Stimulated activated CD8-positive, alpha-beta memory T cell treated with anti-CD3 and anti-CD28 coated beads, Interleukin-15, amount 100 ng/mL, for 48 hours (primary cell): Measurements from ENCODE around the gene CPNE5.

Experiments
- DNase-seq, 2 donors: peaks; one replicate each; pipeline ENCODE4 v3.0.0-alpha.2; 2020; ENCODE audit warnings: low read depth in 2 of 2

Gene CPNE5

GRCh38 chr6:36762123-36762522, 77.1 kb downstream of the CPNE5 start:
- no peak for DNase-seq

GRCh38 chr6:36760685-36761435, 78.4 kb downstream of the CPNE5 start:
- DNase-seq = no peak

GRCh38 chr6:36759148-36759759, 80.0 kb downstream of the CPNE5 start:
- peak; percentile 59 to 69 for DNase-seq

GRCh38 chr6:36758516-36759147, 80.6 kb downstream of the CPNE5 start:
- DNase-seq = no peak

GRCh38 chr6:36757943-36758508, 81.2 kb downstream of the CPNE5 start:
- no peak for DNase-seq

GRCh38 chr6:36757206-36757605, 82.0 kb downstream of the CPNE5 start:
- DNase-seq = no peak

GRCh38 chr6:36756786-36757185, 82.5 kb downstream of the CPNE5 start:
- no peak for DNase-seq

GRCh38 chr6:36755435-36756348, 83.6 kb downstream of the CPNE5 start:
- DNase-seq = peak; percentile 68 to 69

- DNase-seq = no peak
Observed at GRCh38 chr6:36754582-36755434, 84.4 kb downstream of the CPNE5 start.

GRCh38 chr6:36753671-36754405, 85.4 kb downstream of the CPNE5 start:
- DNase-seq = no peak

- DNase-seq = no peak
Observed at GRCh38 chr6:36752886-36753506, 86.2 kb downstream of the CPNE5 start.

- DNase-seq = no peak
Observed at GRCh38 chr6:36752187-36752885, 86.9 kb downstream of the CPNE5 start.

- no peak for DNase-seq
Observed at GRCh38 chr6:36751833-36752186, 87.4 kb downstream of the CPNE5 start.

- no peak for DNase-seq
Observed at GRCh38 chr6:36751091-36751490, 88.2 kb downstream of the CPNE5 start.

- no peak for DNase-seq
Observed at GRCh38 chr6:36749829-36750489, 89.3 kb downstream of the CPNE5 start.

GRCh38 chr6:36746251-36746650, 93.0 kb downstream of the CPNE5 start:
- DNase-seq = no peak

- DNase-seq = no peak
Observed at GRCh38 chr6:36745836-36746235, 93.4 kb downstream of the CPNE5 start.

GRCh38 chr6:36745283-36745682, 94.0 kb downstream of the CPNE5 start:
- no peak for DNase-seq

- no peak for DNase-seq
Observed at GRCh38 chr6:36744304-36744673, 95.0 kb downstream of the CPNE5 start.
